Vagina (tissue), 2 donors: ENCODE data around the gene FASTK.

Experiments used
- CTCF ChIP-seq, 3 experiments: fragments of 450-650 bp in 2 of 3; fragments of 200-600 bp in 1 of 3; sonication (generic) in 1 of 3; IDR thresholded peaks; one replicate each; pipeline ENCODE4 v1.5.1; 2017 to 2019; ENCODE audit warnings: antibody characterized with exemption in 3 of 3, mild to moderate bottlenecking in 2 of 3, moderate library complexity in 2 of 3
- POLR2A ChIP-seq, 2 donors: fragments of 450-650 bp; IDR thresholded peaks; one replicate each; pipeline ENCODE4 v1.6.1; 2017; ENCODE audit warnings: antibody characterized with exemption in 2 of 2, mild to moderate bottlenecking in 2 of 2, moderate library complexity in 2 of 2
- POLR2AphosphoS5 ChIP-seq, 2 donors: sonication (generic); formaldehyde crosslinking; IDR thresholded peaks; one replicate each; pipeline ENCODE4 v1.9.0; 2017; ENCODE audit warnings: antibody characterized with exemption in 2 of 2, mild to moderate bottlenecking in 2 of 2, low read depth in 1 of 2; ENCODE audit not compliant: insufficient read depth in 1 of 2

- TF ChIP-seq CTCF (IDR thresholded peaks at IDR 0.05) (no peak), POLR2A (IDR thresholded peaks at IDR 0.05) (no peak), POLR2AphosphoS5 (IDR thresholded peaks at IDR 0.05; ENCODE audit: insufficient read depth in 1 of 2, low read depth in 1 of 2) (no peak)
Observed at GRCh38 chr7:151121380-151122170, 41.0 kb upstream of the FASTK start.
